Kidney tubule cell (primary cell): ENCODE data around the gene DLG5.

Source experiments
- DNase-seq: peaks from one replicate; pipeline ENCODE4 v3.0.0-alpha.2; 2018; ENCODE audit warnings: low spot score

Gene DLG5

GRCh38 chr10:77889277-77889903 lies 37.2 kb downstream of the DLG5 start:
- peak; percentile 77 for DNase-seq

GRCh38 chr10:77888356-77888703 lies 38.2 kb downstream of the DLG5 start:
- DNase-seq, result no peak

- DNase-seq, result no peak
Observed at GRCh38 chr10:77887631-77888355, 38.8 kb downstream of the DLG5 start.

- no peak for DNase-seq
Observed at GRCh38 chr10:77886795-77887355, 39.7 kb downstream of the DLG5 start.

GRCh38 chr10:77884181-77884580 lies 42.4 kb downstream of the DLG5 start:
- DNase-seq, result no peak

GRCh38 chr10:77881636-77882035 lies 44.9 kb downstream of the DLG5 start:
- DNase-seq, result peak; percentile 37

GRCh38 chr10:77881222-77881621 lies 45.3 kb downstream of the DLG5 start:
- DNase-seq, result no peak

- no peak for DNase-seq
Observed at GRCh38 chr10:77879710-77880109, 46.8 kb downstream of the DLG5 start.

- DNase-seq, result no peak
Observed at GRCh38 chr10:77879065-77879464, 47.5 kb downstream of the DLG5 start.

GRCh38 chr10:77877441-77878344 lies 48.9 kb downstream of the DLG5 start:
- peak; percentile 52 for DNase-seq

GRCh38 chr10:77875730-77876129 lies 50.8 kb downstream of the DLG5 start:
- DNase-seq, result no peak

- DNase-seq, result no peak
Observed at GRCh38 chr10:77874872-77875271, 51.7 kb downstream of the DLG5 start.

- peak; percentile 98 for DNase-seq
Observed at GRCh38 chr10:77873536-77874380, 52.8 kb downstream of the DLG5 start.

GRCh38 chr10:77872947-77873535 lies 53.5 kb downstream of the DLG5 start:
- no peak for DNase-seq

GRCh38 chr10:77872151-77872946 lies 54.2 kb downstream of the DLG5 start:
- no peak for DNase-seq

GRCh38 chr10:77869626-77870420 lies 56.7 kb downstream of the DLG5 start:
- no peak for DNase-seq

GRCh38 chr10:77868523-77868922 lies 58.0 kb downstream of the DLG5 start:
- no peak for DNase-seq

GRCh38 chr10:77867124-77867719 lies 59.3 kb downstream of the DLG5 start:
- DNase-seq, result peak; percentile 38

- no peak for DNase-seq
Observed at GRCh38 chr10:77866598-77866997, 60.0 kb downstream of the DLG5 start.
